Spleen (tissue), 7 donors: Measurements from ENCODE around the gene ABAT.

ENCODE experiments used
- CTCF ChIP-seq, 11 experiments: fragments of 200-600 bp in 7 of 11; fragments of 450-650 bp in 4 of 11; sonication (generic) in 4 of 11; IDR thresholded peaks in 8 of 11; conservative IDR thresholded peaks in 3 of 11; 1 replicate in 7 of 11; 2 replicates in 4 of 11; pipeline versions ENCODE4 v1.4.0 to v1.8.0; 2016 to 2021; ENCODE audit warnings: antibody characterized with exemption in 11 of 11, inconsistent platforms in 4 of 11, mild to moderate bottlenecking in 1 of 11
- POLR2AphosphoS5 ChIP-seq, 3 donors: sonication (generic); formaldehyde crosslinking; IDR thresholded peaks; one replicate each; pipeline ENCODE4 v1.5.1; 2017; ENCODE audit warnings: antibody characterized with exemption in 3 of 3
- donor health status: DM: no; HTN: no; CAD: no; lungs with moderate emphysema.
- donor health status: DM: no; HTN: no; CAD: no.
- donor health status: DM: no; HTN: no; CAD: no.

GRCh38 chr16:8804313-8804712, 129.9 kb downstream of the ABAT start:
- TF ChIP-seq CTCF (IDR thresholded peaks at IDR 0.05 in 8 of 11, conservative IDR thresholded peaks at IDR 0.05 in 3 of 11) (no peak), POLR2AphosphoS5 (IDR thresholded peaks at IDR 0.05) (no peak)
